Sigmoid colon (tissue), 7 donors: ENCODE data around the gene OR14A16. TPM values are rescaled to one million over a fixed set of nuclear protein-coding genes. Genes with fewer than 3 reads are reported as not detected.

Experiments used
- DNase-seq: peaks from one replicate; pipeline ENCODE4 v3.0.0-alpha.2; 2019
- H3K27ac ChIP-seq, 4 donors: fragments of 200-600 bp; sonication (generic); one replicate each; pipeline ENCODE4 v1.5.1; 2016 to 2019; ENCODE audit warnings: mild to moderate bottlenecking in 1 of 4
- H3K27me3 ChIP-seq, 3 donors: fragments of 200-600 bp; sonication (generic); one replicate each; pipeline ENCODE4 v1.5.1; 2019; ENCODE audit warnings: mild to moderate bottlenecking in 1 of 3
- H3K36me3 ChIP-seq, 4 donors: fragments of 200-600 bp; sonication (generic); one replicate each; pipeline ENCODE4 v1.5.1; 2016 to 2019
- H3K4me1 ChIP-seq, 4 donors: fragments of 200-600 bp; sonication (generic); one replicate each; pipeline ENCODE4 v1.5.1; 2017 to 2019
- H3K4me3 ChIP-seq, 4 donors: fragments of 200-600 bp; sonication (generic); one replicate each; pipeline ENCODE4 v1.5.1; 2017 to 2019; ENCODE audit warnings: mild to moderate bottlenecking in 2 of 4, moderate library complexity in 1 of 4
- H3K9me3 ChIP-seq, 4 donors: fragments of 200-600 bp in 3 of 4; sonication (generic) in 3 of 4; one replicate each; pipeline versions ENCODE4 v1.5.1 to v1.6.1; 2013 to 2019
- CTCF ChIP-seq, 4 experiments: fragments of 450-650 bp in 3 of 4; fragments of 200-600 bp in 1 of 4; IDR thresholded peaks; one replicate each; pipeline ENCODE4 v1.5.1; 2016 to 2019; ENCODE audit warnings: antibody characterized with exemption in 4 of 4, mild to moderate bottlenecking in 3 of 4, moderate library complexity in 2 of 4
- EP300 ChIP-seq, 4 donors: sonication (generic); formaldehyde crosslinking; IDR thresholded peaks; one replicate each; pipeline ENCODE4 v1.6.1; 2017; ENCODE audit warnings: antibody characterized with exemption in 4 of 4
- POLR2A ChIP-seq, 2 donors: fragments of 450-650 bp; IDR thresholded peaks; one replicate each; pipeline ENCODE4 v1.6.1; 2016; ENCODE audit warnings: antibody characterized with exemption in 2 of 2, mild to moderate bottlenecking in 2 of 2, moderate library complexity in 2 of 2
- POLR2AphosphoS5 ChIP-seq, 4 donors: sonication (generic); formaldehyde crosslinking; IDR thresholded peaks; one replicate each; pipeline ENCODE4 v1.6.1; 2017; ENCODE audit warnings: antibody characterized with exemption in 4 of 4
- WGBS, 2 donors: extraction: QIAGEN DNeasy Blood & Tissue Kit; methylation state at CpG; one replicate each; pipeline ENCODE4 v1.1.7; 2013; 5-methylcytosine and 5-hydroxymethylcytosine counted together
- intact Hi-C: fragments of 100-400 bp; cut with DNase I; formaldehyde crosslinking; loops from one replicate; pipeline ENCODE4 v1.15.1; 2023
- polyA plus RNA-seq, 3 donors: library from polyadenylated mRNA; stranded (reverse); fragments of 200-250 nt; gene quantifications; one replicate each; pipeline ENCODE4 v1.2.3, GENCODE V29; 2013
- total RNA-seq, 4 donors: library from RNA; depleted of rRNA; stranded (reverse); fragments of >200 nt; gene quantifications; one replicate each; pipeline ENCODE4 v1.1.0, GENCODE V29; 2016
- donor health status: healthy with polysubstance abuse.
- donor health status: Bipolar disorder and iron deficiency.
- donor health status: healthy.

OR14A16 gene
- total and polyA plus RNA-seq, 7 donors, result not detected

GRCh38 chr1:247857985-247858619, 34.2 kb upstream of the OR14A16 start:
- H3K27me3 ChIP-seq, result peaks cover 6 to 31% (median 17%) of the 10 kb centered on the region in 3 donors
- intact Hi-C loops, result no loop called here
- H3K4me3 ChIP-seq, result peak overlapping the region; percentile 32 to 52 (median 42)

DNA sequence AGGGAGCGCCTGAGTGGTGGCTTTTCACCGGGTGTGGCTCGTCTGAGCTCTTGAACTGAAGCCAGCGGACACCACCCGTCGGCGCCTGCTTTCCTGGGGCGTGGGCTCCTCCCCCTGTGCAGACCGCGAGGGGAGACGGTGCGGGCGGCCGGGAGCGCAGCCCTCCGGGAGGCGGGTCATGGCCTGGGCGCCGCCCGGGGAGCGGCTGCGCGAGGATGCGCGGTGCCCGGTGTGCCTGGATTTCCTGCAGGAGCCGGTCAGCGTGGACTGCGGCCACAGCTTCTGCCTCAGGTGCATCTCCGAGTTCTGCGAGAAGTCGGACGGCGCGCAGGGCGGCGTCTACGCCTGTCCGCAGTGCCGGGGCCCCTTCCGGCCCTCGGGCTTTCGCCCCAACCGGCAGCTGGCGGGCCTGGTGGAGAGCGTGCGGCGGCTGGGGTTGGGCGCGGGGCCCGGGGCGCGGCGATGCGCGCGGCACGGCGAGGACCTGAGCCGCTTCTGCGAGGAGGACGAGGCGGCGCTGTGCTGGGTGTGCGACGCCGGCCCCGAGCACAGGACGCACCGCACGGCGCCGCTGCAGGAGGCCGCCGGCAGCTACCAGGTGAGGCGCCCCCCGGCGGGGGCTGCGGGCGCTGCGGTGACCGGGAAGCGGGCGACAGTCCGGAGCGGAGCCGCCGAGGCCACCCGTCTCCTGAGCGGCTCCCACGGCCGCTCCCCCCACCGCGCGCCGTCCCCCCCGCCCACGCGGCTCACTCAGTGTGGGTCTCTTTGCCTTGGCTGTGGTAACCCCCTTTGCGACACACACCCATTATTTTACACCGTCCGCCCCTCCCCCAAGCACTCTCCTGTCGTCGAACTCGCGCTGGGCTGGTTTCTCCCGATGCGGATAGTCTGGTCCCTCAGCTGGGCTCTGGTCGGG, 33.4 kb upstream of the OR14A16 start, which contains the start of gene TRIM58:
TRIM58 (plus strand) TSS at position 119 of the 916 bp plus-strand sequence; CDS start at position 179, 60 bp downstream.
- 1 to 21% methylated on average over 109 of the region's 109 CpGs for WGBS, 2 donors
- H3K36me3 ChIP-seq, result no peaks in the 10 kb centered on the region
- H3K27me3 ChIP-seq, result peaks cover 6 to 31% (median 17%) of the 10 kb centered on the region in 3 donors
- peak within 1 kb of the TSS; percentile 32 to 52 (median 42) for H3K4me3 ChIP-seq
- TF ChIP-seq EP300 (IDR thresholded peaks at IDR 0.05) (no peak), POLR2AphosphoS5 (IDR thresholded peaks at IDR 0.05) (no peak), CTCF (IDR thresholded peaks at IDR 0.05) (no peak), POLR2A (IDR thresholded peaks at IDR 0.05) (no peak)
- no peaks in the 10 kb centered on the region for H3K9me3 ChIP-seq
- intact Hi-C loops, result no loop called here
- peaks cover 0 to 15% (median 10%) of the 10 kb centered on the region in 4 donors for H3K4me1 ChIP-seq
- DNase-seq, result peak; percentile 73
- H3K27ac ChIP-seq, result peak within 1 kb of the TSS in 1 of 4 donors; percentile 65

More at GRCh38 chr1:247857985-247858619, 34.2 kb upstream of the OR14A16 start:
- Histone ChIP-seq H3K4me1 (peaks cover 0 to 15% (median 10%) of the 10 kb centered on the region in 4 donors), H3K27ac (no peak overlapping the region), H3K9me3 (no peaks in the 10 kb centered on the region), H3K36me3 (no peaks in the 10 kb centered on the region)
- TF ChIP-seq CTCF (IDR thresholded peaks at IDR 0.05), result no peak
- no peak for TF ChIP-seq EP300 (IDR thresholded peaks at IDR 0.05)
- no peak for TF ChIP-seq POLR2AphosphoS5 (IDR thresholded peaks at IDR 0.05)
- no peak for TF ChIP-seq POLR2A (IDR thresholded peaks at IDR 0.05)
- 30 to 38% methylated on average over 15 of the region's 15 CpGs for WGBS, 2 donors
- no peak for DNase-seq

GRCh38 chr1:247855911-247856310, 32.0 kb upstream of the OR14A16 start:
- DNase-seq, result no peak
- intact Hi-C loops, result no loop called here
- Histone ChIP-seq H3K27me3 (peaks cover 6 to 31% (median 17%) of the 10 kb centered on the region in 3 donors), H3K27ac (no peak overlapping the region), H3K36me3 (no peaks in the 10 kb centered on the region), H3K4me1 (peaks cover 0 to 15% (median 10%) of the 10 kb centered on the region in 4 donors), H3K4me3 (no peak overlapping the region), H3K9me3 (no peaks in the 10 kb centered on the region)
- TF ChIP-seq EP300 (IDR thresholded peaks at IDR 0.05), result no peak
- TF ChIP-seq CTCF (IDR thresholded peaks at IDR 0.05), result no peak
- TF ChIP-seq POLR2A (IDR thresholded peaks at IDR 0.05), result no peak
- TF ChIP-seq POLR2AphosphoS5 (IDR thresholded peaks at IDR 0.05), result no peak
- WGBS, 2 donors, result 92 to 93% methylated on average over 4 of the region's 4 CpGs

GRCh38 chr1:247854899-247855545, 31.1 kb upstream of the OR14A16 start:
- Histone ChIP-seq H3K27ac (no peak overlapping the region), H3K4me3 (no peak overlapping the region), H3K9me3 (no peaks in the 10 kb centered on the region), H3K27me3 (peaks cover 6 to 31% (median 17%) of the 10 kb centered on the region in 3 donors), H3K4me1 (peaks cover 0 to 15% (median 10%) of the 10 kb centered on the region in 4 donors), H3K36me3 (no peaks in the 10 kb centered on the region)
- DNase-seq, result no peak
- intact Hi-C loops, result no loop called here
- WGBS, 2 donors, result 81 to 84% methylated on average over 14 of the region's 14 CpGs
- TF ChIP-seq CTCF (IDR thresholded peaks at IDR 0.05) (no peak), EP300 (IDR thresholded peaks at IDR 0.05) (no peak), POLR2AphosphoS5 (IDR thresholded peaks at IDR 0.05) (no peak), POLR2A (IDR thresholded peaks at IDR 0.05) (no peak)
